ENCODE data around the gene ZNF300. TPM values are rescaled to one million over a fixed set of nuclear protein-coding genes. Genes with fewer than 3 reads are reported as not detected.

The ZNF300 gene
- 6.9 and 7.6 TPM in 2 replicates for total RNA-seq (2013; cell fraction: nucleolus; rRNA removed)
- 0.06 and 0.22 TPM in 2 replicates for total RNA-seq (2014; rRNA removed)
- total RNA-seq (2014; rRNA removed; fragmentation: Illumina TruSeq; extraction: Trizol): 0.22 and 0.23 TPM in 2 replicates
- 0.08 and 0.13 TPM in 2 replicates for total RNA-seq (2021)
- polyA plus RNA-seq (2011; ENCODE audit: low read depth): 0.16 TPM
- polyA plus RNA-seq (2011; rRNA removed): 1.5 and 1.8 TPM in 2 replicates
- polyA plus RNA-seq (2011; cell fraction: cytosol; rRNA removed): 0.43 and 0.48 TPM in 2 replicates
- 2.3 and 2.7 TPM in 2 replicates for polyA plus RNA-seq (2011; cell fraction: nucleus; rRNA removed)
- 0.24 and 0.25 TPM in 2 replicates for polyA plus RNA-seq (2012)
- polyA plus RNA-seq (2014; fragmentation: Illumina TruSeq; extraction: Trizol): 0.16 and 0.49 TPM in 2 replicates
- under 1 TPM; 0.03 to 0.09 TPM for polyA plus RNA-seq (2014; fragmentation: Nextera tagmentation; extraction: Ambion mirVana)
- 0.09 and 0.19 TPM in 2 replicates for polyA plus RNA-seq (2014; rRNA removed)
- under 1 TPM in 1 of 2 experiments, not detected in 1; 0.17 TPM for polyA plus RNA-seq (2016; fragmentation: Nextera tagmentation; extraction: Ambion mirVana)
- 0.66 and 1.0 TPM in 2 replicates for polyA minus RNA-seq (2011; rRNA and poly(A)+ RNA removed)
- 0.31 and 0.53 TPM in 2 replicates for polyA minus RNA-seq (2011; cell fraction: cytosol; rRNA and poly(A)+ RNA removed)
- 2.2 and 3.1 TPM in 2 replicates for polyA minus RNA-seq (2011; cell fraction: nucleus; rRNA and poly(A)+ RNA removed)
- percentile 59 among the genes with signal in this experiment for Bru-seq, nascent RNA
- BruChase-seq, experiment 1, labeled RNA remaining after a 6-hour chase: percentile 44 among the genes with signal in this experiment
- BruChase-seq, experiment 2, labeled RNA remaining after a 2-hour chase: percentile 52 among the genes with signal in this experiment
- long read RNA-seq, experiment 1, partial matches to known transcripts: 0 of 3 reads
- long read RNA-seq, experiment 1, other reads (novel, unspliced or antisense): 0 of 3 reads
- long read RNA-seq, experiment 2, partial matches to known transcripts: 1 of 2 reads
- long read RNA-seq, experiment 2, other reads (novel, unspliced or antisense): 1 of 2 reads

DNA sequence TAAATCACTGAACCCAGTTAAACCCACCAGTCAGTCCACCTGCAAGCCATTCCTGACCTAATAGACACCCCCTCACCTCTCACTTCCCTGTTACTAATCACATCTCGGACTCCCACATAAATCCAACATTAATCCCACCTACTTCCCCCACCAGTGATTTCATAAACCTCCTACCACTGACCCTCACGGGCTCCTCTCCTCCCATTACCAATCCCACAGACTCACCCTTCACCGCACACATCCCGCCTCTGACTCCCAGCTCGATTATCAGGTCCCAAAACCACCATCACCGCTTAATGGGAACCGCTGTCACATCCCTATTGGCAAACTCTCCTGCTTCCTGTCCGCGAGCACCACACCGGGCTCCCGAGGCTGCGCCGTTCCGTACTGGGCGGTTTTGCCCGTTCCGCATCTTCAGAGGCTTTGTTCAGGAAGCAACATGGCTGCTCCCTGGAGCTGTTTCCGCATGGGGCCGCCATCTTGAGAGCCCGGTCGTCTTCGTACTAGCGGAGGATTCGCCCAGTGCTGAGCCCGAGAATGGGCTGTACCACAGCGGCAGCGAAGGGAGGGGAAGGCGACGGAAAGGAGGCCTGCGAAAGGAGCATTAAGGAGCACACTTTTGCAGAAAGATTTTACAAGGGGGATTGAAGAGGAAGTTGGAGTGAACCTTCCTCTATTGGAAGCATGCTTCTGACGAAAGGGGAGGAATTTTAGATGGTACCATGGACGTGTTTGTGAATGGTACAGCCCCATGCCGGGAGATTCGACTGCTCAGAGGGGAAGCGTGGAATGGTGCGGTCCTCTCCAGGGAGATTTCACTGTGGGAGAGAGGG, at the start of gene ZNF300:
ZNF300 (minus strand) TSS at position 502 of the 833 bp plus-strand sequence. CDS start 1,825 bp downstream, outside the sequence.
- FAIRE-seq (no peak), DNase-seq (ENCODE audit: low read depth, low spot score) (peak; percentile 32), ATAC-seq (peak; percentile 99)
- 35% methylated on average over 36 of the region's 36 CpGs for WGBS (ENCODE audit: insufficient coverage, insufficient replicate concordance, low lambda C conversion rate, missing lambda C conversion rate)
- no peak within 1 kb of the TSS for H3K27ac ChIP-seq (ENCODE audit: control insufficient read depth, insufficient read depth)
- in situ Hi-C loops (cut with MboI) (no loop called here), intact Hi-C loops (cut with micrococcal nuclease; ENCODE audit: unreplicated experiment) (no loop called here)
- no peaks in the 10 kb centered on the region for H3K36me3 ChIP-seq (ENCODE audit: control insufficient read depth in 2 of 2, insufficient read depth in 2 of 2, low read length in 1 of 2)
- no peak within 1 kb of the TSS; the same call in 1 of the 2 replicates for H3K4me3 ChIP-seq
- ChIA-PET POLR2A (no interaction called here), SMC1A (ENCODE audit: uncharacterized antibody, unreplicated experiment) (no interaction called here), RAD21 (ENCODE audit: unreplicated experiment) (no interaction called here), CTCF (no interaction called here)
- no peaks in the 10 kb centered on the region for H3K79me2 ChIP-seq (ENCODE audit: control insufficient read depth, insufficient read depth, low read length)
- H4K20me1 ChIP-seq (ENCODE audit: control insufficient read depth, insufficient read depth): no peaks in the 10 kb centered on the region
- no peak within 1 kb of the TSS for H3K9ac ChIP-seq (ENCODE audit: control insufficient read depth, insufficient read depth, low read length)
- peak within 1 kb of the TSS; percentile 8 for H2AFZ ChIP-seq (ENCODE audit: control insufficient read depth, low read depth, low read length)
- H3K4me2 ChIP-seq (ENCODE audit: control insufficient read depth, insufficient read depth): 0 out of 2 replicates have a peak within 1 kb of the TSS, but pooled peaks have one; percentile 35
- H3K4me1 ChIP-seq (ENCODE audit: control insufficient read depth, insufficient read depth, low read length): no peaks in the 10 kb centered on the region
- no peaks in the 10 kb centered on the region for H3K27me3 ChIP-seq (replicated peaks in 1 of 2; ENCODE audit: control insufficient read depth in 2 of 2, insufficient read depth in 2 of 2, low read length in 1 of 2)
- BruUV-seq (replicated peaks): no TSS peak
- H3K9me3 ChIP-seq (replicated peaks; ENCODE audit: control insufficient read depth, insufficient read depth, low read length): peaks cover 9% of the 10 kb centered on the region; the same call in 2 of the 3 replicates
- TF ChIP-seq ZNF384 (IDR thresholded peaks at IDR 0.05; ENCODE audit: borderline replicate concordance, low read depth, low read length) (no peak), CREB1 (IDR thresholded peaks at IDR 0.05; ENCODE audit: low read depth) (no peak), YY1 (IDR thresholded peaks at IDR 0.05; ENCODE audit: low read depth, low read length) (peak; percentile 93), TAF1 (IDR thresholded peaks at IDR 0.05; ENCODE audit: borderline replicate concordance, low read depth, low read length) (no peak), IRF4 (IDR thresholded peaks at IDR 0.05; ENCODE audit: low read depth, low read length) (no peak), EP300 (IDR thresholded peaks at IDR 0.05; ENCODE audit: borderline replicate concordance in 1 of 2, control insufficient read depth in 1 of 2, low read depth in 2 of 2, low read length in 2 of 2) (no peak)
- TF ChIP-seq, protein P1, sequence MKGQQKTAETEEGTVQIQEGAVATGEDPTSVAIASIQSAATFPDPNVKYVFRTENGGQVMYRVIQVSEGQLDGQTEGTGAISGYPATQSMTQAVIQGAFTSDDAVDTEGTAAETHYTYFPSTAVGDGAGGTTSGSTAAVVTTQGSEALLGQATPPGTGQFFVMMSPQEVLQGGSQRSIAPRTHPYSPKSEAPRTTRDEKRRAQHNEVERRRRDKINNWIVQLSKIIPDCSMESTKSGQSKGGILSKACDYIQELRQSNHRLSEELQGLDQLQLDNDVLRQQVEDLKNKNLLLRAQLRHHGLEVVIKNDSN (IDR thresholded peaks at IDR 0.05; ENCODE audit: borderline replicate concordance, extremely low read length, insufficient read depth, low read depth, low read length): no peak
- TF ChIP-seq, protein P2, sequence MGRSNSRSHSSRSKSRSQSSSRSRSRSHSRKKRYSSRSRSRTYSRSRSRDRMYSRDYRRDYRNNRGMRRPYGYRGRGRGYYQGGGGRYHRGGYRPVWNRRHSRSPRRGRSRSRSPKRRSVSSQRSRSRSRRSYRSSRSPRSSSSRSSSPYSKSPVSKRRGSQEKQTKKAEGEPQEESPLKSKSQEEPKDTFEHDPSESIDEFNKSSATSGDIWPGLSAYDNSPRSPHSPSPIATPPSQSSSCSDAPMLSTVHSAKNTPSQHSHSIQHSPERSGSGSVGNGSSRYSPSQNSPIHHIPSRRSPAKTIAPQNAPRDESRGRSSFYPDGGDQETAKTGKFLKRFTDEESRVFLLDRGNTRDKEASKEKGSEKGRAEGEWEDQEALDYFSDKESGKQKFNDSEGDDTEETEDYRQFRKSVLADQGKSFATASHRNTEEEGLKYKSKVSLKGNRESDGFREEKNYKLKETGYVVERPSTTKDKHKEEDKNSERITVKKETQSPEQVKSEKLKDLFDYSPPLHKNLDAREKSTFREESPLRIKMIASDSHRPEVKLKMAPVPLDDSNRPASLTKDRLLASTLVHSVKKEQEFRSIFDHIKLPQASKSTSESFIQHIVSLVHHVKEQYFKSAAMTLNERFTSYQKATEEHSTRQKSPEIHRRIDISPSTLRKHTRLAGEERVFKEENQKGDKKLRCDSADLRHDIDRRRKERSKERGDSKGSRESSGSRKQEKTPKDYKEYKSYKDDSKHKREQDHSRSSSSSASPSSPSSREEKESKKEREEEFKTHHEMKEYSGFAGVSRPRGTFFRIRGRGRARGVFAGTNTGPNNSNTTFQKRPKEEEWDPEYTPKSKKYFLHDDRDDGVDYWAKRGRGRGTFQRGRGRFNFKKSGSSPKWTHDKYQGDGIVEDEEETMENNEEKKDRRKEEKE (IDR thresholded peaks at IDR 0.05): peak; percentile 88
- TF ChIP-seq, protein P3, sequence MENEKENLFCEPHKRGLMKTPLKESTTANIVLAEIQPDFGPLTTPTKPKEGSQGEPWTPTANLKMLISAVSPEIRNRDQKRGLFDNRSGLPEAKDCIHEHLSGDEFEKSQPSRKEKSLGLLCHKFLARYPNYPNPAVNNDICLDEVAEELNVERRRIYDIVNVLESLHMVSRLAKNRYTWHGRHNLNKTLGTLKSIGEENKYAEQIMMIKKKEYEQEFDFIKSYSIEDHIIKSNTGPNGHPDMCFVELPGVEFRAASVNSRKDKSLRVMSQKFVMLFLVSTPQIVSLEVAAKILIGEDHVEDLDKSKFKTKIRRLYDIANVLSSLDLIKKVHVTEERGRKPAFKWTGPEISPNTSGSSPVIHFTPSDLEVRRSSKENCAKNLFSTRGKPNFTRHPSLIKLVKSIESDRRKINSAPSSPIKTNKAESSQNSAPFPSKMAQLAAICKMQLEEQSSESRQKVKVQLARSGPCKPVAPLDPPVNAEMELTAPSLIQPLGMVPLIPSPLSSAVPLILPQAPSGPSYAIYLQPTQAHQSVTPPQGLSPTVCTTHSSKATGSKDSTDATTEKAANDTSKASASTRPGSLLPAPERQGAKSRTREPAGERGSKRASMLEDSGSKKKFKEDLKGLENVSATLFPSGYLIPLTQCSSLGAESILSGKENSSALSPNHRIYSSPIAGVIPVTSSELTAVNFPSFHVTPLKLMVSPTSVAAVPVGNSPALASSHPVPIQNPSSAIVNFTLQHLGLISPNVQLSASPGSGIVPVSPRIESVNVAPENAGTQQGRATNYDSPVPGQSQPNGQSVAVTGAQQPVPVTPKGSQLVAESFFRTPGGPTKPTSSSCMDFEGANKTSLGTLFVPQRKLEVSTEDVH (IDR thresholded peaks at IDR 0.05; ENCODE audit: low read depth, partially characterized antibody): no peak
